GM06990 (cell line): ENCODE measurements around the gene GPR119.

ENCODE experiments used
- DNase-seq: peaks from one replicate; pipeline ENCODE4 v3.0.0-alpha.2; 2011; ENCODE audit not compliant: insufficient read length; ENCODE audit errors: extremely low read depth
- H3K27me3 ChIP-seq: replicated peaks from 2 replicates; pipeline ENCODE4 v1.6.0; 2011; ENCODE audit warnings: low read length; ENCODE audit not compliant: control insufficient read depth, insufficient read depth
- H3K36me3 ChIP-seq: 2 replicates; pipeline ENCODE4 v1.5.1; 2011; ENCODE audit warnings: low read length; ENCODE audit not compliant: control insufficient read depth, insufficient read depth
- H3K4me3 ChIP-seq: replicated peaks from 2 replicates; pipeline ENCODE4 v1.5.1; 2011; ENCODE audit warnings: low read depth, mild to moderate bottlenecking, control low read depth, low read length
- TF ChIP-seq, protein P1 (sequence below): IDR thresholded peaks from 2 replicates; pipeline ENCODE4 v1.5.1; 2011; ENCODE audit warnings: low read length, control low read depth, mild to moderate bottlenecking, inconsistent platforms; ENCODE audit not compliant: insufficient read depth, poor library complexity, severe bottlenecking

GPR119 gene

GRCh38 chrX:130401415-130402207, 16.1 kb upstream of the GPR119 start, which contains the start of gene RBMX2:
RBMX2 (plus strand) TSS chrX:130401987; CDS start chrX:130402033, 46 bp downstream.
- TF ChIP-seq, protein P1, sequence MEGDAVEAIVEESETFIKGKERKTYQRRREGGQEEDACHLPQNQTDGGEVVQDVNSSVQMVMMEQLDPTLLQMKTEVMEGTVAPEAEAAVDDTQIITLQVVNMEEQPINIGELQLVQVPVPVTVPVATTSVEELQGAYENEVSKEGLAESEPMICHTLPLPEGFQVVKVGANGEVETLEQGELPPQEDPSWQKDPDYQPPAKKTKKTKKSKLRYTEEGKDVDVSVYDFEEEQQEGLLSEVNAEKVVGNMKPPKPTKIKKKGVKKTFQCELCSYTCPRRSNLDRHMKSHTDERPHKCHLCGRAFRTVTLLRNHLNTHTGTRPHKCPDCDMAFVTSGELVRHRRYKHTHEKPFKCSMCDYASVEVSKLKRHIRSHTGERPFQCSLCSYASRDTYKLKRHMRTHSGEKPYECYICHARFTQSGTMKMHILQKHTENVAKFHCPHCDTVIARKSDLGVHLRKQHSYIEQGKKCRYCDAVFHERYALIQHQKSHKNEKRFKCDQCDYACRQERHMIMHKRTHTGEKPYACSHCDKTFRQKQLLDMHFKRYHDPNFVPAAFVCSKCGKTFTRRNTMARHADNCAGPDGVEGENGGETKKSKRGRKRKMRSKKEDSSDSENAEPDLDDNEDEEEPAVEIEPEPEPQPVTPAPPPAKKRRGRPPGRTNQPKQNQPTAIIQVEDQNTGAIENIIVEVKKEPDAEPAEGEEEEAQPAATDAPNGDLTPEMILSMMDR: no peak
- peak within 1 kb of the TSS; percentile 85 for H3K4me3 ChIP-seq
- peak; percentile 85 for DNase-seq
- no peaks in the 10 kb centered on the region for H3K27me3 ChIP-seq
- no peaks in the 10 kb centered on the region; the same call in 1 of the 2 replicates for H3K36me3 ChIP-seq

GRCh38 chrX:130395341-130395740, 9.9 kb upstream of the GPR119 start:
- no peak for DNase-seq
- TF ChIP-seq, protein P1: no peak
- no peak overlapping the region for H3K4me3 ChIP-seq
- no peaks in the 10 kb centered on the region for H3K36me3 ChIP-seq
- no peaks in the 10 kb centered on the region for H3K27me3 ChIP-seq

- no peak for DNase-seq
- no peaks in the 10 kb centered on the region for H3K36me3 ChIP-seq
- TF ChIP-seq, protein P1: peak; percentile 68
- H3K27me3 ChIP-seq: no peaks in the 10 kb centered on the region
- no peak overlapping the region for H3K4me3 ChIP-seq
Measured at GRCh38 chrX:130393451-130394074, 8.1 kb upstream of the GPR119 start.

DNA sequence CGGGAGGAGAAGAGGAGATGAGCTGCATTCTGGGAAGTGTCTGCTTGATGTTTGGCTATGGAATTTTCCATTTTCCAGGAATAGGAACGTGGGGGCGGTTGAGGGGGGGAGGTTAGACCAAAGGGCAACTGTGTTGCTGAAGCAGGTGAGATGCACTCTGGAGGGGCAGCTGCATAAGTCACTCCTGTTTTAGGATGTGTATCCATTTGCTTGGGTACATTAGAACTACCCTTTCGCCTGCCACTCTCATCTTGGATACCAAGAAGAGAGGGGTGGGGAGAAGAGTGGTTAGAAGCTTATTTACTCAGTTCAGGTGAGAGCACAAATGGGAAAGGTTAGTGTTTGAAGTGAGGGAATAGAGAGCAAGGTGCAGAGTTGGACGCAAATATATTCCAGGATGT, 934 bp upstream of the GPR119 start:
- no peak for DNase-seq
- Histone ChIP-seq H3K27me3 (no peaks in the 10 kb centered on the region; the same call in 1 of the 2 replicates), H3K36me3 (no peaks in the 10 kb centered on the region), H3K4me3 (no peak overlapping the region)
- TF ChIP-seq, protein P1: no peak

DNA sequence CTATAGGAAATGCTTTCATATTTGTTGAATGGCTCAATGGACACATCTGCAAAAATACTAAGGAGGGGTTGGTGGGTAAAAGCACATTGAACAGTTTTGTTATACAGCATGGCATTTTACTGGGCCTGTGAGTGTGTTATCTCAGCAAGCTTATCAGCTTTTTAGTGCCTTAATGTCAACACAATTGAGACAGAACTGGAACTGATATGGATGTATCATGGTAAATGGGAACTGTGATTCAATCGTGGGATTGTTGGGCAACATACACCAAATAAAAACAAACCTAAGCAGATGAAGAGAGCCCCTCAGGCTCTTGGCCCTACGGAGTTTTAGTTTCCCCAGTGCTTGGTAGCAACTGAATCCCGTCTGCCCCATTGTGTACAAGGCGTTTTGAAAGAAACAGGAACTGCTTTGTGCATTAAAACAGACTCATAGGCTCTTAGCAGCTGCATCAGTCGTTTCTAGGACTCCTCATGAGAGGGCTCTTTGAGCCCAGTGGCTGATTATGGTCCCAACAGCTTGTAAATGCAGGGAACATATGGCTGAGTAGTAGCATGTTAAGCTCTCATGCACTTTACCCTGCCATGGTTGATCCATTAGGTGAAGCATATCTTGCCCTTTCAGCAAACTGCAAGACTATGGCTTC, 7.3 kb downstream of the GPR119 start:
- no peaks in the 10 kb centered on the region for H3K36me3 ChIP-seq
- H3K4me3 ChIP-seq: no peak overlapping the region
- H3K27me3 ChIP-seq: no peaks in the 10 kb centered on the region
- no peak for DNase-seq
- TF ChIP-seq, protein P1: no peak
